Effector memory CD8-positive, alpha-beta T cell (primary cell): ENCODE results near the gene ALKBH1.
"Not testable (repeated sequence)": the region's sequence is repeated elsewhere in the genome, so short reads cannot be mapped to it uniquely, and the experiment has no call there.

Experiments
- ATAC-seq: fragments of 150-1000 bp; cut with Tn5 transposase; replicated peaks from 2 replicates; pipeline ENCODE4 v1.10.0; 2021; ENCODE audit warnings: mild to moderate bottlenecking, moderate library complexity
- DNase-seq, 3 experiments: peaks; one replicate each; pipeline ENCODE4 v3.0.0; 2021
- H3K27ac Mint-ChIP-seq, 2 donors: one replicate each; pipeline ENCODE4 v1.8.0; 2022; ENCODE audit warnings: mild to moderate bottlenecking in 2 of 2, mixed read lengths in 2 of 2, moderate library complexity in 2 of 2
- H3K27me3 Mint-ChIP-seq, 2 donors: one replicate each; pipeline ENCODE4 v1.8.0; 2022; ENCODE audit warnings: mixed read lengths in 2 of 2
- H3K36me3 Mint-ChIP-seq: one replicate; pipeline ENCODE4 v1.8.0; 2022; ENCODE audit warnings: mild to moderate bottlenecking, moderate library complexity, mixed read lengths; ENCODE audit not compliant: insufficient read depth
- H3K4me1 Mint-ChIP-seq, 2 donors: one replicate each; pipeline ENCODE4 v1.8.0; 2022; ENCODE audit warnings: low read depth in 2 of 2, mixed read lengths in 2 of 2
- H3K4me3 Mint-ChIP-seq, 2 donors: one replicate each; pipeline ENCODE4 v1.8.0; 2022; ENCODE audit warnings: mild to moderate bottlenecking in 2 of 2, mixed read lengths in 2 of 2, moderate library complexity in 2 of 2
- H3K9me3 Mint-ChIP-seq, 2 donors: one replicate each; pipeline ENCODE4 v1.8.0; 2022; ENCODE audit warnings: mixed read lengths in 2 of 2

ALKBH1 gene

DNA sequence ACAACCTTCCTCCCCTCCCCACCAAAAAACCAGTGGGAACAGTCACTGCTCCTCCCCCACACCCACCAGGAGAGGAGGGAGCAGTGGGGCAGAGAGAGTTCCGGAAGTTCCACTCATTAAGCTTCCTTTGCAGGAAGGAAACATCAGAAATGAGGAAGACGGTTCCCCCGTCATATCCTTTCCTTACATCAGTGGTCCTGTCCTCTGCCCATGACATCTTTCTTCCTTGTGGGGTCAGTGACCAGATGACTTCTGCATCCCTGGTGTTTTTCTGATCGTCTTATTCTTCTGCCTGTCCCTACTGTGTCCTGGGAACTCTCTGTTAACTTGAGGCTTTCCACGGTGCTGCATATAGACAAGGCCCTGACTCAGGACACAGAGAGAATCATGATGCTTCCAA is 50.5 kb downstream of the ALKBH1 start:
- peaks cover 0 to 1% of the 10 kb centered on the region in 2 donors for H3K4me1 Mint-ChIP-seq
- no peaks in the 10 kb centered on the region for H3K9me3 Mint-ChIP-seq
- no peak overlapping the region for H3K27ac Mint-ChIP-seq
- no peak overlapping the region for H3K4me3 Mint-ChIP-seq
- ATAC-seq, result no peak
- no peaks in the 10 kb centered on the region for H3K27me3 Mint-ChIP-seq
- DNase-seq, result no peak
- H3K36me3 Mint-ChIP-seq, result no peaks in the 10 kb centered on the region

DNA sequence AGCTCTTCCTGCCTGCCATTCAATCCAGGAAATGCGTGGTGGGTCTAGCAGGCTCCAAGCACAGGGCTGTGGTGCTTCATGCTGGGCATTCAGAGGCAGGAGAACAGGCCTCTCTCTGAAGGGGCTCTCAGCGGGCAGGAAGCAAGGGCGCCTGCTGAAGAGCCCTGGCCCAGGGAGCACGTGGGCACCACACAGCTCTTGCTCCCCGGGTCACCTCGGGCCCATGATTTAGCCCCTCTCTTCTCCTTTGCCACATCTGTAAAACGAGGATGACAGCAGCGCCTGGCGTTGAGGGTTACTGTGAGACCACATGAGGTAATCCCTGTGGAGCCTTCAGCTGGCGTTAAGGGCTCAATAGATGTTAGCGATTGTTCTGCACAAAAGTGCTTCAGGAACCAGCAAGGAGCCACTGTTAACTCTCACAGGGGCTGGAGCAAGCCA is 53.8 kb downstream of the ALKBH1 start:
- ATAC-seq (no peak), DNase-seq (no peak)
- Mint-ChIP-seq H3K9me3 (no peaks in the 10 kb centered on the region), H3K27ac (no peak overlapping the region), H3K4me3 (no peak overlapping the region), H3K27me3 (no peaks in the 10 kb centered on the region), H3K4me1 (peaks cover 0 to 1% of the 10 kb centered on the region in 2 donors), H3K36me3 (no peaks in the 10 kb centered on the region)

- peaks cover 3% of the 10 kb centered on the region for H3K36me3 Mint-ChIP-seq
- ATAC-seq (no peak), DNase-seq (no peak)
- no peaks in the 10 kb centered on the region for H3K4me1 Mint-ChIP-seq
- H3K27ac Mint-ChIP-seq, result no peak overlapping the region
- H3K27me3 Mint-ChIP-seq, result no peaks in the 10 kb centered on the region
- no peak overlapping the region for H3K4me3 Mint-ChIP-seq
- no peaks in the 10 kb centered on the region for H3K9me3 Mint-ChIP-seq
These were observed 58.5 kb downstream of the ALKBH1 start for GRCh38 chr14:77649326-77649725.

- no peak overlapping the region for H3K27ac Mint-ChIP-seq
- ATAC-seq (no peak), DNase-seq (no peak)
- H3K9me3 Mint-ChIP-seq, result no peaks in the 10 kb centered on the region
- no peaks in the 10 kb centered on the region for H3K27me3 Mint-ChIP-seq
- H3K4me3 Mint-ChIP-seq, result no peak overlapping the region
- H3K4me1 Mint-ChIP-seq, result no peaks in the 10 kb centered on the region
- H3K36me3 Mint-ChIP-seq, result peaks cover 3% of the 10 kb centered on the region
These were observed 59.2 kb downstream of the ALKBH1 start for GRCh38 chr14:77648520-77649200.

GRCh38 chr14:77647853-77648252 is 60.0 kb downstream of the ALKBH1 start:
- no peak for ATAC-seq
- Mint-ChIP-seq H3K27me3 (no peaks in the 10 kb centered on the region), H3K4me3 (no peak overlapping the region), H3K27ac (no peak overlapping the region), H3K36me3 (peaks cover 3% of the 10 kb centered on the region), H3K4me1 (no peaks in the 10 kb centered on the region), H3K9me3 (no peaks in the 10 kb centered on the region)
- DNase-seq, result no peak

DNA sequence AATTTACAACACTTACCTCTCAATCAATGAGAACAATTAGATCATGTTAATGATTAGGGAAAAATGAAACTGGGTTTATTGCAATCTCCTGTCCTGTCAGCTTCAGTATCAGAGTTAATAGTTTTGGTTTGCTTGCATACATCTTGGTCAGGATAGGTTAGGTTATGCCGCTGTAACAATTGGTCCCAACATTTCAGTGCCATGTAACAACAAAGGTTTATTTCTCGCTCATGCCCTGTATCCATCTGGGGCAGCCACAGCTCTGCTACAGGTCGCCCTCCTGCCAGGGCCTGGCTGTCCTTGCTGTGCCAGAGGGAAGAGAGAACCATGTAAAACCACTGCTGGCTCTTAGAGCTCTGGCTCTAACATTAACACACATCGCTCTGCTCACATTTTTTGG is 60.9 kb downstream of the ALKBH1 start:
- DNase-seq, result no peak

DNA sequence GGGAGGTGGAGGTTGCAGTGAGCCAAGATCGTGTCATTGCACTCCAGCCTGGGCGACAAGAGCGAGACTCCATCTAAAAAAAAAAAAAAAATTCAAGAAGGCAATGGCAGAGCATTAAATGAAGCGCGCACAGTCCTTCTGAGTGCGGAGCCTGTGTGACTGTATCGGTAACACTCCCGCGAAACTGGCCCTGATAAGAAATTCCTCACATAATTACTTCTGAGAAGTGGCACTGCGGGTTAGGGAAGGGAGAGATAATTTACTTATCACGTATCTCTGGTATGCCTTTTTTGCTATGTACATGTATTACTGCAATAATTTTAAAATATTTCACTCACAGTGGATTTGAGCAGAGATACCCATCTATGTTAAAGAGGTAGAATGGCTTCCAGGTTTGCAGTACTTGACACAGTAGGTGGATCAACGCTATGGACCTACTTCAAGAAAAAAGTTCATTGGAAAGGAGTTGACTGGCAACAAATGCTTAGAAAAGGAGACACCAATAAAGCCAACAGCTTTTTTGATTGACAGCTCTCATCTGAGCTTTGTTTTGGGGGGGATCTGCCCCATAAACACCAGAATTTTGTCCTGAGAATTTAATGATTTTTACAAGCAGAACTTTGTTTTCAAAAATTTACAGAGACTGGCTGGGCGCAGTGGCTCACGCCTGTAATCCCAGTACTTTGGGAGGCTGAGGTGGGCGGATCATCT is 62.1 kb downstream of the ALKBH1 start:
- no peak for ATAC-seq
- peaks cover 5 to 7% of the 10 kb centered on the region in 2 donors for H3K4me1 Mint-ChIP-seq
- peaks cover 3% of the 10 kb centered on the region for H3K36me3 Mint-ChIP-seq
- no peaks in the 10 kb centered on the region for H3K9me3 Mint-ChIP-seq
- H3K27me3 Mint-ChIP-seq, result no peaks in the 10 kb centered on the region
- no peak overlapping the region for H3K4me3 Mint-ChIP-seq
- no peak overlapping the region for H3K27ac Mint-ChIP-seq
- DNase-seq, result no peak

More for the DNA sequence above, 60.9 kb downstream of the ALKBH1 start:
- ATAC-seq, result no peak
- H3K36me3 Mint-ChIP-seq, result peaks cover 3% of the 10 kb centered on the region
- no peaks in the 10 kb centered on the region for H3K4me1 Mint-ChIP-seq
- H3K4me3 Mint-ChIP-seq, result no peak overlapping the region
- H3K27me3 Mint-ChIP-seq, result no peaks in the 10 kb centered on the region
- no peaks in the 10 kb centered on the region for H3K9me3 Mint-ChIP-seq
- no peak overlapping the region for H3K27ac Mint-ChIP-seq

- no peaks in the 10 kb centered on the region for H3K27me3 Mint-ChIP-seq
- H3K36me3 Mint-ChIP-seq, result no peaks in the 10 kb centered on the region
- no peaks in the 10 kb centered on the region for H3K9me3 Mint-ChIP-seq
- H3K27ac Mint-ChIP-seq, result peak overlapping the region; percentile 89 to 94
- no peak for ATAC-seq
- H3K4me3 Mint-ChIP-seq, result peak overlapping the region; percentile 81 to 83
- peaks cover 5 to 7% of the 10 kb centered on the region in 2 donors for H3K4me1 Mint-ChIP-seq
- no peak for DNase-seq
These were observed 65.4 kb downstream of the ALKBH1 start for GRCh38 chr14:77642407-77642806.

DNA sequence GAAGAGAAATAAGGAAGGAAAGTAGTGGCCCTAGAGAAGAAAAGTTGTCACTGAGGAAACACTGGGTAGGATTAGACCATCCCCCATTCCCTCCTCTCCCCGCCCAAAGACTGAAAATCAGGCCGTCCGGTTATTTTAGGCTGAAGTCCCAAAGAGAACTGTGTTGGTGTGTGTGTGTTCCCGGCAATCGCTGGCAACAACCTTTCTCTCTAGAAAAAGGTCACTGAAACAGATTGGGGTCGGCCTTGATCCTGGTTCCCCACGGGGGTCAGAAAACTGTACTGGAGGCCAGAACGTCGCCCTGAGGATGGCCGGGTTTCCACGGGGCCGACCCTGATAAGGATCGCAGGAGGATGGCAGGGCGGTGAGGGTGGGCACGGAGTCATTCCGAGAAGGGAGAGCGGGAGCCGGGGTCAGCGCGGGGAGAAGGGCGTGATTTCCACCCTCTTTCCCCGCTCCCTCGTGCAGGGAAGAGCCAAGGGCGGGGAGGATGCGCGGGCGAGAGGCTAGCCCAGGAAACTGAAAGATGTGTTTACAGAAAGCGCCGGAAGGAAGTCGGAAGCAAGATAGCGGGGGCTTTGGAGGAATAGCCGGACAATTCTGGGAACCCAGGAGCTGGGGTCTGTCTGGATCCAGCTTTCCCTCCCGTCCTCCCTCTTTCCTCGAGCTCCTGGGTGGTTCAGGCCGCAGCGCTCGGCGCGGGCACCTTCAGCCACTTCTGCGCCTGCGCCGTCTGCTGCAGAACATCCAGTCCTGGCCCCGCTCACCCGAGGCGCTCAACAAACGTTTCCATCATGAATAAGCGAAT is 66.1 kb downstream of the ALKBH1 start:
- no peaks in the 10 kb centered on the region for H3K9me3 Mint-ChIP-seq
- H3K36me3 Mint-ChIP-seq, result peaks cover 3% of the 10 kb centered on the region
- peaks cover 5 to 7% of the 10 kb centered on the region in 2 donors for H3K4me1 Mint-ChIP-seq
- peak overlapping the region; percentile 81 to 83 for H3K4me3 Mint-ChIP-seq
- ATAC-seq, result peak; percentile 85
- H3K27ac Mint-ChIP-seq, result peak overlapping the region; percentile 89 to 94
- DNase-seq, result peak; percentile 44 to 46 (median 45)
- H3K27me3 Mint-ChIP-seq, result no peaks in the 10 kb centered on the region

GRCh38 chr14:77640756-77641533 is 66.9 kb downstream of the ALKBH1 start:
- H3K36me3 Mint-ChIP-seq, result peaks cover 3% of the 10 kb centered on the region
- no peaks in the 10 kb centered on the region for H3K27me3 Mint-ChIP-seq
- peak overlapping the region; percentile 81 to 83 for H3K4me3 Mint-ChIP-seq
- peaks cover 5 to 7% of the 10 kb centered on the region in 2 donors for H3K4me1 Mint-ChIP-seq
- peak overlapping the region; percentile 89 to 94 for H3K27ac Mint-ChIP-seq
- ATAC-seq (no peak), DNase-seq (no peak)
- H3K9me3 Mint-ChIP-seq, result no peaks in the 10 kb centered on the region

DNA sequence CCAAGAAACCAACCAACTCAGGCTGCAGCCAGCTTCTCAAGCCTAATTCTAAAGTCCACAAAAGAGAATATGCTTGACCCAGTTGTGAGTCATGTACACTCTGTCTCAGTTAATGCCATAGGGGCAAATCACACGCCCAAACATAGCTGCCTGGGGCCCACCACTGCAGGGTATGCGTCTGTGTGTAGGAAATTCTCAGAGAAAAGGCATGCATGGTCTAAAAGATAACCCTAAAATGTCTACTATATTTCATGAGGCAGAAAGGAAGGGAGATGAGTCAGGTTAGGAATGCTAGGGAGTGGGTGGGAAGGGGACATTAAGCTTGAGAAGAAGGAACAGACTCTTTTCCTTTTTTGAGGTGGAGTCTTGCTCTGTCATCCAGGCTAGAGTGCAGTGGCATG is 69.1 kb downstream of the ALKBH1 start:
- no peak overlapping the region for H3K27ac Mint-ChIP-seq
- H3K4me3 Mint-ChIP-seq, result no peak overlapping the region
- DNase-seq (no peak), ATAC-seq (no peak)
- no peaks in the 10 kb centered on the region for H3K27me3 Mint-ChIP-seq
- peaks cover 3% of the 10 kb centered on the region for H3K36me3 Mint-ChIP-seq
- no peaks in the 10 kb centered on the region for H3K9me3 Mint-ChIP-seq
- peaks cover 5 to 7% of the 10 kb centered on the region in 2 donors for H3K4me1 Mint-ChIP-seq

DNA sequence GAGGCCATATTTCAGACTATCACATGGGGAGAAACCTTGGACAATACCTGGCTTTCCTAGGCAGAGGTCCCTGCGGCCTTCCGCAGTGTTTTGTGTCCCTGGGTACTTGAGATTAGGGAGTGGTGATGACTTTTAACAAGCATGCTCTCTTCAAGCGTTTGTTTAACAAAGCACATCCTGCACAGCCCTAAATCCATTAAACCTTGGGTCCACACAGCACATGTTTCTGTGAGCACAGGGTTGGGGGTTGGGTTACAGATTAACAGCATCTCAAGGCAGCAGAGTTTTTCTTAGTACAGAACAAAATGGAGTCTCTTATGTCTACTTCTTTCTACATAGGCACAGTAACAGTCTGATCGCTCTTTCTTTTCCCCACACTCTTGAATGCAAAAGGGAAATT is 72.0 kb downstream of the ALKBH1 start:
- H3K4me1 Mint-ChIP-seq, H3K27ac Mint-ChIP-seq, H3K27me3 Mint-ChIP-seq, H3K4me3 Mint-ChIP-seq, ATAC-seq, H3K9me3 Mint-ChIP-seq, H3K36me3 Mint-ChIP-seq, DNase-seq: not testable (repeated sequence)

DNA sequence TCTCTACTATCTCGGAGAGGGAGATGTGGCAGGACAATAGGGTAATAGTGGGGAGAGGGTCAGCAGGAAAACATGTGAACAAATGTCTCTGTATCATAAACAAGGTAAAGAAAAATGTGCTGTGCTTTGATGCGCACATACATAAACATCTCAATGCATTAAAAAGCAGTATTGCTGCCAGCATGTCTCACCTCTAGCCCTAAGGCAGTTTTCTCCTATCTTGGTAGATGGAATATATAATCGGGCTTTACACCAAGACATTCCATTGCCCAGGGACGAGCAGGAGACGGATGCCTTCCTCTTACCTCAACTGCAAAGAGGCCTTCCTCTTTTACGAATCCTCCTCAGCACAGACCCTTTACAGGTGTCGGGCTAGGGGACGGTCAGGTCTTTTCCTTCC is 72.4 kb downstream of the ALKBH1 start:
- not testable (repeated sequence) for H3K4me1 Mint-ChIP-seq, ATAC-seq, DNase-seq, H3K27me3 Mint-ChIP-seq, H3K27ac Mint-ChIP-seq, H3K9me3 Mint-ChIP-seq, H3K4me3 Mint-ChIP-seq, H3K36me3 Mint-ChIP-seq
